ENCODE data around the gene ENPP3. TPM values are rescaled to one million over a fixed set of nuclear protein-coding genes. Genes with fewer than 3 reads are reported as not detected.

ENPP3 gene
- total RNA-seq, 1 donor from 2014 or later = not detected

DNA sequence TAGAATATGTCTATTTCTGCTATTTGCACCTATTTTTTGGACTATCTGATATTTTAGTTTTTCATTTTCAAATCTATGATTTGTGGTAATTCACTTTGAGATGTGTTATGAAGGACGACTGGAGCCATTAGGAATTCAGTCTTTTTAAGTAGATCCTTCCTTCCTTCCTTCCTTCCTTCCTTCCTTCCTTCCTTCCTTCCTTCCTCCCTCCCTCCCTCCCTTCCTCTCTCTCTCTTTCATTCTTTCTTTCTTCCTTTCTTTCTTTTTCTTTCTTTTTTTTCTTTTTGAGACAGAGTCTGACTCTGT is 124.6 kb downstream of the ENPP3 start:
- Mint-ChIP-seq H3K4me1 (ENCODE audit: low read depth) (peaks cover 26% of the 10 kb centered on the region), H3K4me3 (ENCODE audit: unreplicated experiment) (no peak overlapping the region), H3K27ac (ENCODE audit: unreplicated experiment) (no peak overlapping the region), H3K36me3 (ENCODE audit: low read depth) (no peaks in the 10 kb centered on the region), H3K27me3 (ENCODE audit: low read depth) (no peaks in the 10 kb centered on the region), H3K9me3 (ENCODE audit: low read depth) (peaks cover 5% of the 10 kb centered on the region)
- TF ChIP-seq, protein P1, sequence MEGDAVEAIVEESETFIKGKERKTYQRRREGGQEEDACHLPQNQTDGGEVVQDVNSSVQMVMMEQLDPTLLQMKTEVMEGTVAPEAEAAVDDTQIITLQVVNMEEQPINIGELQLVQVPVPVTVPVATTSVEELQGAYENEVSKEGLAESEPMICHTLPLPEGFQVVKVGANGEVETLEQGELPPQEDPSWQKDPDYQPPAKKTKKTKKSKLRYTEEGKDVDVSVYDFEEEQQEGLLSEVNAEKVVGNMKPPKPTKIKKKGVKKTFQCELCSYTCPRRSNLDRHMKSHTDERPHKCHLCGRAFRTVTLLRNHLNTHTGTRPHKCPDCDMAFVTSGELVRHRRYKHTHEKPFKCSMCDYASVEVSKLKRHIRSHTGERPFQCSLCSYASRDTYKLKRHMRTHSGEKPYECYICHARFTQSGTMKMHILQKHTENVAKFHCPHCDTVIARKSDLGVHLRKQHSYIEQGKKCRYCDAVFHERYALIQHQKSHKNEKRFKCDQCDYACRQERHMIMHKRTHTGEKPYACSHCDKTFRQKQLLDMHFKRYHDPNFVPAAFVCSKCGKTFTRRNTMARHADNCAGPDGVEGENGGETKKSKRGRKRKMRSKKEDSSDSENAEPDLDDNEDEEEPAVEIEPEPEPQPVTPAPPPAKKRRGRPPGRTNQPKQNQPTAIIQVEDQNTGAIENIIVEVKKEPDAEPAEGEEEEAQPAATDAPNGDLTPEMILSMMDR (IDR thresholded peaks at IDR 0.05) = no peak
- no peak for DNase-seq (ENCODE audit: low spot score)

GRCh38 chr6:131762984-131763383 is 125.9 kb downstream of the ENPP3 start:
- no peak overlapping the region for H3K27ac Mint-ChIP-seq (ENCODE audit: unreplicated experiment)
- H3K4me3 Mint-ChIP-seq (ENCODE audit: unreplicated experiment) = no peak overlapping the region
- no peak for DNase-seq (ENCODE audit: low spot score)
- peaks cover 26% of the 10 kb centered on the region for H3K4me1 Mint-ChIP-seq (ENCODE audit: low read depth)
- H3K9me3 Mint-ChIP-seq (ENCODE audit: low read depth) = peaks cover 5% of the 10 kb centered on the region
- H3K36me3 Mint-ChIP-seq (ENCODE audit: low read depth) = no peaks in the 10 kb centered on the region
- no peaks in the 10 kb centered on the region for H3K27me3 Mint-ChIP-seq (ENCODE audit: low read depth)
- TF ChIP-seq, protein P1 (IDR thresholded peaks at IDR 0.05) = no peak

GRCh38 chr6:131763749-131764148 is 126.6 kb downstream of the ENPP3 start:
- TF ChIP-seq, protein P1 (IDR thresholded peaks at IDR 0.05) = no peak
- Mint-ChIP-seq H3K4me3 (ENCODE audit: unreplicated experiment) (no peak overlapping the region), H3K36me3 (ENCODE audit: low read depth) (peaks cover 2% of the 10 kb centered on the region), H3K9me3 (ENCODE audit: low read depth) (peaks cover 5% of the 10 kb centered on the region), H3K27ac (ENCODE audit: unreplicated experiment) (no peak overlapping the region), H3K27me3 (ENCODE audit: low read depth) (peaks cover 2% of the 10 kb centered on the region), H3K4me1 (ENCODE audit: low read depth) (peaks cover 20% of the 10 kb centered on the region)
- DNase-seq (ENCODE audit: low spot score) = no peak

- Mint-ChIP-seq H3K4me1 (ENCODE audit: low read depth) (peaks cover 20% of the 10 kb centered on the region), H3K4me3 (ENCODE audit: unreplicated experiment) (no peak overlapping the region), H3K9me3 (ENCODE audit: low read depth) (peaks cover 5% of the 10 kb centered on the region), H3K27me3 (ENCODE audit: low read depth) (peaks cover 2% of the 10 kb centered on the region), H3K36me3 (ENCODE audit: low read depth) (peaks cover 2% of the 10 kb centered on the region), H3K27ac (ENCODE audit: unreplicated experiment) (no peak overlapping the region)
- TF ChIP-seq, protein P1 (IDR thresholded peaks at IDR 0.05) = no peak
- DNase-seq (ENCODE audit: low spot score) = no peak
Observed at GRCh38 chr6:131764350-131764749, 127.2 kb downstream of the ENPP3 start.

DNA sequence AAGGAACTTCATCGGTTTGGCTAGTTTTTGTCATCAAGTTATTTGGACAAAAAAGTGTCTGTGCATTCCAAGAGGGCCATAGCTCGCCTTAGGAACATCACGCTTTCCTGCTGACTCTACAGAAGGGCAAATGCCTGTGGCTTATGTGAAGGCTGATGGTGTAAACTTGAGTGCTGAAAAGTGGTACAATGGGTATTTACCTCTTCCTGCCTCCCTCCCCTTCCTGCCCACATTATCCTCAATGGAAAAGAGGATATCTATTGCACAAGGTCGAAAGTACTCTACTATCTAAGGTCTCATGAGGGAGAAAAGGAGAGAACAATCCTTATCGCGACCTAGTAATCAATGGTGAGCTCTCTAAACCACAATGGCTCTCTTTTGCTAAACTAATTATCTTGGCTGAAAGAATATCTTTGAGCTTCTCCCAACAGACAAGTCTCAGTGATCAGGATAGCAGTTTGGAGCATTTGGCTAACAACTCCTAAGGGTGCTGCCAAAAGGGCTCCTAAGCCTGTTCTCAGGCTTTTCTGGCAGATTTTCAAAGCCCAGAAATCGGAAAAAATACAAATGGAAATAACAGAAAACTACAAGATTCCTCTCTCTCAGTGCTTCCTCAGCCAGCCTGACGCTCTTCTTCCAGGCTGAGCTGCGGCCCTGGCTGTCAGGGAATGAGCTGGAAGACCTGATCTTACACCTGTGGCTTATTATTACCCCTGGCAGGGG is 128.1 kb downstream of the ENPP3 start:
- DNase-seq (ENCODE audit: low spot score) = no peak
- peaks cover 2% of the 10 kb centered on the region for H3K27me3 Mint-ChIP-seq (ENCODE audit: low read depth)
- TF ChIP-seq, protein P1 (IDR thresholded peaks at IDR 0.05) = no peak

More for the DNA sequence above, 128.1 kb downstream of the ENPP3 start:
- Mint-ChIP-seq H3K4me3 (ENCODE audit: unreplicated experiment) (no peak overlapping the region), H3K4me1 (ENCODE audit: low read depth) (peaks cover 14% of the 10 kb centered on the region), H3K36me3 (ENCODE audit: low read depth) (peaks cover 2% of the 10 kb centered on the region), H3K9me3 (ENCODE audit: low read depth) (peaks cover 5% of the 10 kb centered on the region), H3K27ac (ENCODE audit: unreplicated experiment) (no peak overlapping the region)

Measured in chondrocyte (in vitro differentiated cells).